Esophagus squamous epithelium (tissue), 5 donors: ENCODE measurements around the gene B4GALT7. TPM values are rescaled to one million over a fixed set of nuclear protein-coding genes. Genes with fewer than 3 reads are reported as not detected.

ENCODE experiments used
- DNase-seq: peaks from one replicate; lab custom pipeline; 2025; lab: John Stamatoyannopoulos, UW
- H3K27ac ChIP-seq, 4 donors: fragments of 200-600 bp; sonication (generic); one replicate each; pipeline ENCODE4 v1.5.1; 2016 to 2019; ENCODE audit warnings: mild to moderate bottlenecking in 1 of 4
- H3K27me3 ChIP-seq, 4 donors: fragments of 200-600 bp; sonication (generic); 1 replicate in 3 of 4; 2 replicates in 1 of 4; pipeline versions ENCODE4 v1.5.1 to v1.6.0; 2017 to 2021; ENCODE audit warnings: antibody characterized with exemption in 1 of 4
- H3K36me3 ChIP-seq, 3 donors: fragments of 200-600 bp; sonication (generic); one replicate each; pipeline ENCODE4 v1.5.1; 2016 to 2019
- H3K4me1 ChIP-seq, 3 donors: fragments of 200-600 bp; sonication (generic); one replicate each; pipeline ENCODE4 v1.5.1; 2017 to 2019
- H3K4me3 ChIP-seq, 4 donors: fragments of 200-600 bp; sonication (generic); 1 replicate in 3 of 4; 2 replicates in 1 of 4; pipeline ENCODE4 v1.5.1; 2016 to 2019; ENCODE audit warnings: mild to moderate bottlenecking in 2 of 4, moderate library complexity in 1 of 4
- H3K9me3 ChIP-seq, 3 donors: fragments of 200-600 bp; sonication (generic); one replicate each; pipeline ENCODE4 v1.5.1; 2016 to 2019
- CTCF ChIP-seq, 6 experiments: fragments of 450-650 bp in 4 of 6; fragments of 200-600 bp in 2 of 6; sonication (generic) in 2 of 6; IDR thresholded peaks; one replicate each; pipeline ENCODE4 v1.5.1; 2016 to 2019; ENCODE audit warnings: antibody characterized with exemption in 6 of 6, mild to moderate bottlenecking in 4 of 6, moderate library complexity in 4 of 6
- POLR2A ChIP-seq, 4 donors: fragments of 450-650 bp; IDR thresholded peaks; one replicate each; pipeline ENCODE4 v1.6.1; 2017; ENCODE audit warnings: antibody characterized with exemption in 4 of 4, mild to moderate bottlenecking in 4 of 4, moderate library complexity in 3 of 4
- WGBS, 2 donors: methylation state at CpG; one replicate each; pipeline ENCODE4 v1.1.5; 2018; 5-methylcytosine and 5-hydroxymethylcytosine counted together
- intact Hi-C: fragments of 100-400 bp; cut with DNase I; formaldehyde crosslinking; loops from one replicate; pipeline ENCODE4 v1.15.0; 2022
- total RNA-seq, 4 donors: library from RNA; depleted of rRNA; stranded (reverse); fragments of >200 nt; gene quantifications; one replicate each; pipeline ENCODE4 v1.1.0, GENCODE V29; 2016
- donor health status: DM: yes; HTN: yes; CAD: no.

B4GALT7 gene
- total RNA-seq, 4 donors from 2014 or later: 13.5 to 22.9 (median 15.8) TPM

GRCh38 chr5:177565046-177565445 is 34.9 kb upstream of the B4GALT7 start:
- peaks cover 0 to 2% (median 0%) of the 10 kb centered on the region in 3 donors for H3K4me1 ChIP-seq
- intact Hi-C loops: no loop called here
- H3K36me3 ChIP-seq: no peaks in the 10 kb centered on the region
- H3K27me3 ChIP-seq: peaks cover 0 to 12% (median 0%) of the 10 kb centered on the region in 4 donors
- no peak for DNase-seq
- H3K9me3 ChIP-seq: no peaks in the 10 kb centered on the region
- 46 to 62% methylated on average over 5 to 8 of the region's 8 CpGs for WGBS, 2 donors
- H3K4me3 ChIP-seq: no peak overlapping the region
- no peak for TF ChIP-seq CTCF (IDR thresholded peaks at IDR 0.05)
- TF ChIP-seq POLR2A (IDR thresholded peaks at IDR 0.05): no peak
- no peak overlapping the region for H3K27ac ChIP-seq

- 67 to 72% methylated on average over 4 to 5 of the region's 7 CpGs for WGBS, 2 donors
- no peaks in the 10 kb centered on the region for H3K9me3 ChIP-seq
Measured at GRCh38 chr5:177568326-177568725, 31.6 kb upstream of the B4GALT7 start.

GRCh38 chr5:177569894-177570293 is 30.0 kb upstream of the B4GALT7 start:
- H3K4me3 ChIP-seq: no peak overlapping the region
- H3K4me1 ChIP-seq: peaks cover 0 to 5% (median 3%) of the 10 kb centered on the region in 3 donors
- intact Hi-C loops: no loop called here
- no peaks in the 10 kb centered on the region for H3K36me3 ChIP-seq
- 83 to 86% methylated on average over 2 of the region's 2 CpGs for WGBS, 2 donors
- no peak for TF ChIP-seq CTCF (IDR thresholded peaks at IDR 0.05)
- no peak for TF ChIP-seq POLR2A (IDR thresholded peaks at IDR 0.05)
- no peaks in the 10 kb centered on the region for H3K9me3 ChIP-seq
- H3K27me3 ChIP-seq: peaks cover 0 to 12% (median 0%) of the 10 kb centered on the region in 4 donors
- no peak for DNase-seq
- H3K27ac ChIP-seq: no peak overlapping the region

More at GRCh38 chr5:177568326-177568725, 31.6 kb upstream of the B4GALT7 start:
- intact Hi-C loops: no loop called here
- Histone ChIP-seq H3K27me3 (peaks cover 0 to 12% (median 0%) of the 10 kb centered on the region in 4 donors), H3K4me1 (no peaks in the 10 kb centered on the region), H3K4me3 (no peak overlapping the region), H3K36me3 (no peaks in the 10 kb centered on the region), H3K27ac (no peak overlapping the region)
- TF ChIP-seq POLR2A (IDR thresholded peaks at IDR 0.05): no peak
- TF ChIP-seq CTCF (IDR thresholded peaks at IDR 0.05): no peak
- DNase-seq: no peak

- Histone ChIP-seq H3K4me1 (peaks cover 6 to 17% (median 8%) of the 10 kb centered on the region in 3 donors), H3K4me3 (no peak overlapping the region), H3K27me3 (no peaks in the 10 kb centered on the region), H3K9me3 (no peaks in the 10 kb centered on the region), H3K36me3 (no peaks in the 10 kb centered on the region), H3K27ac (peak overlapping the region; percentile 75 to 85 (median 78))
- intact Hi-C loops: no loop called here
- 20 to 33% methylated on average over 1 of the region's 1 CpG for WGBS, 2 donors
- no peak for DNase-seq
- TF ChIP-seq CTCF (IDR thresholded peaks at IDR 0.05) (no peak), POLR2A (IDR thresholded peaks at IDR 0.05) (no peak)
Measured at GRCh38 chr5:177575488-177575887, 24.4 kb upstream of the B4GALT7 start.

GRCh38 chr5:177576169-177576568 is 23.8 kb upstream of the B4GALT7 start:
- intact Hi-C loops: no loop called here
- TF ChIP-seq POLR2A (IDR thresholded peaks at IDR 0.05) (no peak), CTCF (IDR thresholded peaks at IDR 0.05) (peak in 1 of 6 experiments; percentile 33)
- WGBS, 2 donors: 65 to 85% methylated on average over 10 of the region's 10 CpGs
- H3K4me1 ChIP-seq: peaks cover 6 to 17% (median 8%) of the 10 kb centered on the region in 3 donors
- H3K4me3 ChIP-seq: no peak overlapping the region
- no peak for DNase-seq
- no peaks in the 10 kb centered on the region for H3K27me3 ChIP-seq
- no peaks in the 10 kb centered on the region for H3K9me3 ChIP-seq
- H3K36me3 ChIP-seq: no peaks in the 10 kb centered on the region
- H3K27ac ChIP-seq: peak overlapping the region; percentile 75 to 85 (median 78)
